Spleen (tissue), 11 donors: Measurements from ENCODE around the gene OBSCN. TPM values are rescaled to one million over a fixed set of nuclear protein-coding genes. Genes with fewer than 3 reads are reported as not detected.

Experiments
- DNase-seq: peaks from one replicate; pipeline ENCODE4 v3.0.0-alpha.2; 2020
- H3K27ac ChIP-seq, 8 donors: fragments of 200-600 bp; sonication (generic) in 7 of 8; 1 replicate in 4 of 8; 2 replicates in 4 of 8; pipeline versions ENCODE4 v1.5.0 to v1.8.0; 2016 to 2021; ENCODE audit warnings: inconsistent platforms in 4 of 8, mild to moderate bottlenecking in 4 of 8, moderate library complexity in 1 of 8
- H3K27me3 ChIP-seq, 7 donors: fragments of 200-600 bp; sonication (generic) in 6 of 7; replicated peaks in 1 of 7; 1 replicate in 4 of 7; 2 replicates in 3 of 7; pipeline versions ENCODE4 v1.5.0 to v1.8.0; 2016 to 2021; ENCODE audit warnings: inconsistent platforms in 3 of 7, mild to moderate bottlenecking in 1 of 7
- H3K36me3 ChIP-seq, 6 donors: fragments of 200-600 bp; sonication (generic) in 5 of 6; 1 replicate in 4 of 6; 2 replicates in 2 of 6; pipeline versions ENCODE4 v1.5.0 to v1.8.0; 2016 to 2021; ENCODE audit warnings: inconsistent platforms in 2 of 6
- H3K4me1 ChIP-seq, 6 donors: fragments of 200-600 bp; sonication (generic) in 5 of 6; 1 replicate in 3 of 6; 2 replicates in 3 of 6; pipeline versions ENCODE4 v1.5.0 to v1.8.0; 2016 to 2021; ENCODE audit warnings: inconsistent platforms in 3 of 6
- H3K4me3 ChIP-seq, 8 donors: fragments of 200-600 bp; sonication (generic) in 7 of 8; 1 replicate in 4 of 8; 2 replicates in 4 of 8; pipeline versions ENCODE4 v1.5.0 to v1.8.0; 2016 to 2021; ENCODE audit warnings: inconsistent platforms in 4 of 8, mild to moderate bottlenecking in 4 of 8, moderate library complexity in 2 of 8
- H3K9me3 ChIP-seq, 8 donors: fragments of 200-600 bp; sonication (generic) in 7 of 8; 1 replicate in 4 of 8; 2 replicates in 4 of 8; pipeline versions ENCODE4 v1.5.0 to v1.8.0; 2016 to 2021; ENCODE audit warnings: inconsistent platforms in 4 of 8
- POLR2A ChIP-seq, 3 donors: fragments of 450-650 bp; IDR thresholded peaks; one replicate each; pipeline ENCODE4 v1.5.1; 2017; ENCODE audit warnings: antibody characterized with exemption in 3 of 3, mild to moderate bottlenecking in 1 of 3
- POLR2AphosphoS5 ChIP-seq, 3 donors: sonication (generic); formaldehyde crosslinking; IDR thresholded peaks; one replicate each; pipeline ENCODE4 v1.5.1; 2017; ENCODE audit warnings: antibody characterized with exemption in 3 of 3
- WGBS, 5 donors: extraction: QIAGEN DNeasy Blood & Tissue Kit in 3 of 5; methylation state at CpG; one replicate each; pipeline versions ENCODE4 v1.1.5 to v1.1.7; 2013 to 2018; 5-methylcytosine and 5-hydroxymethylcytosine counted together
- intact Hi-C: fragments of 100-400 bp; cut with DNase I; formaldehyde crosslinking; loops from one replicate; pipeline ENCODE4 v1.15.0; 2023; ENCODE audit warnings: low total_unique reads
- polyA plus RNA-seq, 3 donors: library from polyadenylated mRNA; stranded (reverse); fragments of 200-250 nt; gene quantifications; one replicate each; pipeline ENCODE4 v1.2.1, GENCODE V29; 2013
- total RNA-seq, 7 donors: library from RNA; depleted of rRNA in 3 of 7; stranded (reverse); fragments of >200 nt in 3 of 7; fragmentation: NEBNext Ultra II Directional in 4 of 7; extraction: Animal tissue kit (Norgen Biotek cat#: 25700) in 4 of 7; gene quantifications; one replicate each; pipeline versions ENCODE4 v1.1.0 to v1.2.1, GENCODE V29; 2016 to 2021
- TF ChIP-seq, protein P1 (sequence below), 11 experiments: fragments of 200-600 bp in 7 of 11; fragments of 450-650 bp in 4 of 11; sonication (generic) in 4 of 11; IDR thresholded peaks in 8 of 11; conservative IDR thresholded peaks in 3 of 11; 1 replicate in 7 of 11; 2 replicates in 4 of 11; pipeline versions ENCODE4 v1.4.0 to v1.8.0; 2016 to 2021; ENCODE audit warnings: antibody characterized with exemption in 11 of 11, inconsistent platforms in 4 of 11, mild to moderate bottlenecking in 1 of 11
- donor health status: healthy with polysubstance abuse.
- donor health status: DM: no; HTN: no; CAD: no; lungs with moderate emphysema.
- donor health status: DM: no; HTN: no; CAD: no.
- donor health status: Bipolar disorder and iron deficiency.
- donor health status: healthy.
- donor health status: DM: no; HTN: no; CAD: no.
- donor health status: DM: yes; HTN: yes; CAD: no.

Gene OBSCN
- total and polyA plus RNA-seq, 10 donors = 12.6 to 71.7 (median 41.9) TPM

DNA sequence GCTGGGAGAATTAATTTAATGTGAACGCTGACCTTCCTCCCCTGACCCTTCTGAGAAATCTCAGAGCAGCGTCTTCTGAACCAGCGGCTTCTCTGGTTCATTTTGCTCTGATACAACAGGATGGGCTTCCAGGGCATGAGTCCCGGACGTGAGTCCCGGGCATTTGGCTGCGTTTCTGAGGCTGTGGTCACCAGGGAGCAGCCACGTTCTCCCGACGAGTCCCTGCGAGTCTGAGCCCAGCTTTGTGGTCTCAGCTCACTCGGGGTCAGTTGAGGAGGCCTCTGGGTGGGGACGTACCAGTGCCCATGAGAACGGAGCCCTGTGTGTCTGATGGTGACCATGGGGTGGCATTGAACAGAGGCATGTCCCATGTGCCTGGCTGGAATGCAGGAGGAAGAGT lies 17.7 kb upstream of the OBSCN start:
- Histone ChIP-seq H3K4me3 (no peak overlapping the region), H3K9me3 (peaks cover 0 to 8% (median 0%) of the 10 kb centered on the region in 8 donors), H3K36me3 (peaks cover 0 to 5% (median 0%) of the 10 kb centered on the region in 6 donors), H3K27ac (no peak overlapping the region), H3K4me1 (peaks cover 0 to 12% (median 6%) of the 10 kb centered on the region in 6 donors), H3K27me3 (no peaks in the 10 kb centered on the region)
- TF ChIP-seq POLR2AphosphoS5 (IDR thresholded peaks at IDR 0.05) = no peak
- TF ChIP-seq, protein P1, sequence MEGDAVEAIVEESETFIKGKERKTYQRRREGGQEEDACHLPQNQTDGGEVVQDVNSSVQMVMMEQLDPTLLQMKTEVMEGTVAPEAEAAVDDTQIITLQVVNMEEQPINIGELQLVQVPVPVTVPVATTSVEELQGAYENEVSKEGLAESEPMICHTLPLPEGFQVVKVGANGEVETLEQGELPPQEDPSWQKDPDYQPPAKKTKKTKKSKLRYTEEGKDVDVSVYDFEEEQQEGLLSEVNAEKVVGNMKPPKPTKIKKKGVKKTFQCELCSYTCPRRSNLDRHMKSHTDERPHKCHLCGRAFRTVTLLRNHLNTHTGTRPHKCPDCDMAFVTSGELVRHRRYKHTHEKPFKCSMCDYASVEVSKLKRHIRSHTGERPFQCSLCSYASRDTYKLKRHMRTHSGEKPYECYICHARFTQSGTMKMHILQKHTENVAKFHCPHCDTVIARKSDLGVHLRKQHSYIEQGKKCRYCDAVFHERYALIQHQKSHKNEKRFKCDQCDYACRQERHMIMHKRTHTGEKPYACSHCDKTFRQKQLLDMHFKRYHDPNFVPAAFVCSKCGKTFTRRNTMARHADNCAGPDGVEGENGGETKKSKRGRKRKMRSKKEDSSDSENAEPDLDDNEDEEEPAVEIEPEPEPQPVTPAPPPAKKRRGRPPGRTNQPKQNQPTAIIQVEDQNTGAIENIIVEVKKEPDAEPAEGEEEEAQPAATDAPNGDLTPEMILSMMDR (IDR thresholded peaks at IDR 0.05 in 8 of 11, conservative IDR thresholded peaks at IDR 0.05 in 3 of 11) = no peak
- TF ChIP-seq POLR2A (IDR thresholded peaks at IDR 0.05) = no peak
- intact Hi-C loops = no loop called here
- peak; percentile 40 for DNase-seq
- 89 to 95% (median 93%) methylated on average over 13 to 14 of the region's 14 CpGs for WGBS, 5 donors

DNA sequence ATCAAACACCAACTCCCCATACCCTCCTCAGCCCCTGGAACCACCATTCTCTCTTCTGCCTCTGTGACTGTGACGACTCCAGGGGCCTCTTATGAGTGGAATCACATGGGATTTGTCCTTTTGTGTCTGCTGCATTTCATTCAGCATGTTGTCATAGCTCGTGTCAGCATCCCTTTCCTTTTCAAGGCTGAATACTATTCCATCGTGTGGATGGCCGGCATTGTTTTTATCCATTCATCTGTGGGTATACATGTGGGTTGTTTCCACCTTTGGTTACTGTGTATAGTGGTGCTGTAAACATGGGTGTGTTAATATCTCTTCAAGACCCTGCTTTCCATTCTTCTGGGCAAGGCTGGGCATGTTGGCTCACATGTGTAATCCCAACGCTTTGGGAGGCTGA lies 17.1 kb upstream of the OBSCN start:
- no peak overlapping the region for H3K4me3 ChIP-seq
- no peak for DNase-seq
- peaks cover 0 to 8% (median 0%) of the 10 kb centered on the region in 8 donors for H3K9me3 ChIP-seq
- WGBS, 5 donors = 85 to 97% (median 93%) methylated on average over 5 of the region's 5 CpGs
- H3K27ac ChIP-seq = no peak overlapping the region
- H3K36me3 ChIP-seq = peaks cover 0 to 5% (median 0%) of the 10 kb centered on the region in 6 donors
- H3K4me1 ChIP-seq = peaks cover 0 to 12% (median 5%) of the 10 kb centered on the region in 6 donors
- no peaks in the 10 kb centered on the region for H3K27me3 ChIP-seq
- TF ChIP-seq POLR2AphosphoS5 (IDR thresholded peaks at IDR 0.05) (no peak), POLR2A (IDR thresholded peaks at IDR 0.05) (no peak)
- TF ChIP-seq, protein P1 (IDR thresholded peaks at IDR 0.05 in 8 of 11, conservative IDR thresholded peaks at IDR 0.05 in 3 of 11) = no peak
- intact Hi-C loops = no loop called here

DNA sequence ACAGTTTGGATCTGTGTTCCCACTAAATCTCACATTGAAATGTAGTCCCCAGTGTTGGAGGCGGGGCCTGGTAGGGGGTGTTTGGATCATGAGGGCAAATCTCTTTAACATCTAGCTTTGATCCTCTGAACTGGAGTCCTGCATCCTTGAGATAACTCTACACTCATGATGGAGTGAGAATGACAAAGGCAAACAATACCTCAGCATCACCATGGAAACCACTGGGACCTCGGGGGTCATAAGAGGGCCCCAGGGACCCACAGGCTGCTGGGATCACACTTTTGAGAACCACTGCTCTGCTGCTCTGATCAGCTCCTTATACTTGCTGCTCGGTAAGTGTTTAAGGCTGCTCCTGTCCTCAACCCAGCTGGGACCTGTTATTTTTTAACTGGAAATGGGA lies 13.4 kb upstream of the OBSCN start:
- peak; percentile 16 for DNase-seq

More for the DNA sequence above, 13.4 kb upstream of the OBSCN start:
- 79 to 89% (median 86%) methylated on average over 3 of the region's 3 CpGs for WGBS, 5 donors
- peaks cover 0 to 5% (median 0%) of the 10 kb centered on the region in 6 donors for H3K36me3 ChIP-seq
- H3K27me3 ChIP-seq = no peaks in the 10 kb centered on the region
- peaks cover 0 to 12% (median 0%) of the 10 kb centered on the region in 6 donors for H3K4me1 ChIP-seq
- no peak overlapping the region for H3K4me3 ChIP-seq
- intact Hi-C loops = no loop called here
- H3K27ac ChIP-seq = no peak overlapping the region
- TF ChIP-seq, protein P1 (IDR thresholded peaks at IDR 0.05 in 8 of 11, conservative IDR thresholded peaks at IDR 0.05 in 3 of 11) = no peak
- TF ChIP-seq POLR2AphosphoS5 (IDR thresholded peaks at IDR 0.05) (no peak), POLR2A (IDR thresholded peaks at IDR 0.05) (no peak)
- peaks cover 7 to 14% (median 12%) of the 10 kb centered on the region in 8 donors for H3K9me3 ChIP-seq
